Esophagus (tissue), 2 donors: ENCODE results near the gene ZNF318. TPM values are rescaled to one million over a fixed set of nuclear protein-coding genes. Genes with fewer than 3 reads are reported as not detected.
"Not testable (repeated sequence)": the region's sequence is repeated elsewhere in the genome, so short reads cannot be mapped to it uniquely, and the experiment has no call there.

Source experiments
- H3K27ac ChIP-seq, 2 donors: one replicate each; pipeline ENCODE4 v1.5.1; 2013; ENCODE audit warnings: low read depth in 2 of 2, mild to moderate bottlenecking in 2 of 2, inconsistent platforms in 1 of 2, low read length in 1 of 2, moderate library complexity in 1 of 2
- H3K27me3 ChIP-seq, 2 donors: one replicate each; pipeline ENCODE4 v1.6.1; 2013; ENCODE audit warnings: low read length in 2 of 2, control low read depth in 1 of 2, mild to moderate bottlenecking in 1 of 2; ENCODE audit not compliant: insufficient read depth in 2 of 2, control insufficient read depth in 1 of 2
- H3K36me3 ChIP-seq, 2 donors: one replicate each; pipeline ENCODE4 v1.6.1; 2013; ENCODE audit warnings: low read length in 1 of 2; ENCODE audit not compliant: control insufficient read depth in 2 of 2, insufficient read depth in 2 of 2
- H3K4me1 ChIP-seq, 2 donors: one replicate each; pipeline ENCODE4 v1.6.1; 2013; ENCODE audit warnings: low read length in 1 of 2; ENCODE audit not compliant: control insufficient read depth in 2 of 2, insufficient read depth in 2 of 2
- H3K4me3 ChIP-seq, 2 donors: one replicate each; pipeline ENCODE4 v1.5.1; 2013; ENCODE audit warnings: low read length in 2 of 2, mild to moderate bottlenecking in 2 of 2, low read depth in 1 of 2, moderate library complexity in 1 of 2
- H3K9me3 ChIP-seq, 2 donors: one replicate each; pipeline ENCODE4 v1.6.1; 2013; ENCODE audit warnings: mild to moderate bottlenecking in 2 of 2, low read depth in 1 of 2, low read length in 1 of 2, moderate library complexity in 1 of 2; ENCODE audit not compliant: control insufficient read depth in 2 of 2, insufficient read depth in 1 of 2
- WGBS, 2 donors: extraction: QIAGEN DNeasy Blood & Tissue Kit; methylation state at CpG; one replicate each; pipeline ENCODE4 v1.1.7; 2013; 5-methylcytosine and 5-hydroxymethylcytosine counted together
- polyA plus RNA-seq, 2 donors: library from polyadenylated mRNA; stranded (reverse); fragments of 200-250 nt; gene quantifications; one replicate each; pipeline ENCODE4 v1.2.3, GENCODE V29; 2013
- donor health status: healthy with polysubstance abuse.
- donor health status: Bipolar disorder and iron deficiency.

ZNF318 gene
- polyA plus RNA-seq, 2 donors: 3.2 to 4.8 TPM

- 90% methylated on average over 5 of the region's 5 CpGs for WGBS, 2 donors
- Histone ChIP-seq H3K36me3 (no peaks in the 10 kb centered on the region), H3K27me3 (no peaks in the 10 kb centered on the region), H3K27ac (no peak overlapping the region), H3K4me1 (peaks cover 5 to 6% of the 10 kb centered on the region in 2 donors), H3K9me3 (no peaks in the 10 kb centered on the region), H3K4me3 (no peak overlapping the region)
Measured at GRCh38 chr6:43307451-43308100, 61.9 kb downstream of the ZNF318 start.

GRCh38 chr6:43306086-43306485, 63.4 kb downstream of the ZNF318 start:
- Histone ChIP-seq H3K27ac (no peak overlapping the region), H3K36me3 (no peaks in the 10 kb centered on the region), H3K9me3 (no peaks in the 10 kb centered on the region), H3K27me3 (no peaks in the 10 kb centered on the region), H3K4me3 (no peak overlapping the region), H3K4me1 (peaks cover 5 to 6% of the 10 kb centered on the region in 2 donors)
- WGBS, 2 donors: 91 to 94% methylated on average over 7 of the region's 7 CpGs

- Histone ChIP-seq H3K4me1 (peaks cover 5 to 6% of the 10 kb centered on the region in 2 donors), H3K4me3 (no peak overlapping the region), H3K9me3 (no peaks in the 10 kb centered on the region), H3K27me3 (no peaks in the 10 kb centered on the region), H3K36me3 (no peaks in the 10 kb centered on the region), H3K27ac (no peak overlapping the region)
- WGBS, 2 donors: 81 to 90% methylated on average over 2 of the region's 2 CpGs
Measured at GRCh38 chr6:43304882-43305281, 64.6 kb downstream of the ZNF318 start.

GRCh38 chr6:43304361-43304760, 65.1 kb downstream of the ZNF318 start:
- no peak overlapping the region for H3K27ac ChIP-seq
- H3K9me3 ChIP-seq: no peaks in the 10 kb centered on the region
- 52 to 59% methylated on average over 3 of the region's 3 CpGs for WGBS, 2 donors
- no peaks in the 10 kb centered on the region for H3K27me3 ChIP-seq
- H3K36me3 ChIP-seq: no peaks in the 10 kb centered on the region
- peaks cover 5 to 6% of the 10 kb centered on the region in 2 donors for H3K4me1 ChIP-seq
- H3K4me3 ChIP-seq: no peak overlapping the region

GRCh38 chr6:43303751-43304331, 65.6 kb downstream of the ZNF318 start:
- Histone ChIP-seq H3K27ac (no peak overlapping the region), H3K27me3 (no peaks in the 10 kb centered on the region), H3K4me3 (no peak overlapping the region), H3K36me3 (no peaks in the 10 kb centered on the region), H3K9me3 (no peaks in the 10 kb centered on the region), H3K4me1 (peaks cover 5 to 6% of the 10 kb centered on the region in 2 donors)
- WGBS, 2 donors: 63 to 66% methylated on average over 8 of the region's 8 CpGs

- WGBS, 2 donors: 87 to 90% methylated on average over 11 of the region's 11 CpGs
- not testable (repeated sequence) for H3K27me3 ChIP-seq
Measured at GRCh38 chr6:43303006-43303405, 66.4 kb downstream of the ZNF318 start.

GRCh38 chr6:43302126-43302525, 67.3 kb downstream of the ZNF318 start:
- H3K4me3 ChIP-seq: no peak overlapping the region
- WGBS, 2 donors: 86 to 89% methylated on average over 16 to 19 of the region's 19 CpGs
- no peaks in the 10 kb centered on the region for H3K4me1 ChIP-seq
- H3K36me3 ChIP-seq: no peaks in the 10 kb centered on the region
- H3K27ac ChIP-seq: no peak overlapping the region
- no peaks in the 10 kb centered on the region for H3K27me3 ChIP-seq
- no peaks in the 10 kb centered on the region for H3K9me3 ChIP-seq

More at GRCh38 chr6:43303006-43303405, 66.4 kb downstream of the ZNF318 start:
- H3K27ac ChIP-seq, H3K4me1 ChIP-seq, H3K9me3 ChIP-seq, H3K36me3 ChIP-seq, H3K4me3 ChIP-seq: not testable (repeated sequence)

GRCh38 chr6:43301081-43301870, 68.2 kb downstream of the ZNF318 start:
- WGBS, 2 donors: 83 to 87% methylated on average over 15 of the region's 15 CpGs
- no peak overlapping the region for H3K27ac ChIP-seq
- H3K4me3 ChIP-seq: no peak overlapping the region
- no peaks in the 10 kb centered on the region for H3K27me3 ChIP-seq
- no peaks in the 10 kb centered on the region for H3K36me3 ChIP-seq
- no peaks in the 10 kb centered on the region for H3K9me3 ChIP-seq
- no peaks in the 10 kb centered on the region for H3K4me1 ChIP-seq

- Histone ChIP-seq H3K4me1 (no peaks in the 10 kb centered on the region), H3K36me3 (no peaks in the 10 kb centered on the region), H3K27me3 (no peaks in the 10 kb centered on the region), H3K9me3 (peaks cover 0 to under 1% of the 10 kb centered on the region in 2 donors), H3K27ac (no peak overlapping the region), H3K4me3 (no peak overlapping the region)
- 78 to 81% methylated on average over 18 of the region's 18 CpGs for WGBS, 2 donors
Measured at GRCh38 chr6:43299338-43300293, 69.8 kb downstream of the ZNF318 start.
